Panc1 (cell line): ENCODE data around the gene PGS1. TPM values are rescaled to one million over a fixed set of nuclear protein-coding genes. Genes with fewer than 3 reads are reported as not detected.

Experiments used
- ATAC-seq: fragments of 200-7000 bp; cut with Tn5 transposase; 2 replicates; pipeline ENCODE4 v1.9.1; 2020; ENCODE audit warnings: mild to moderate bottlenecking, moderate library complexity
- BruUV-seq: library from RNA; stranded (reverse); fragments of 400-500 nt; replicated peaks from 2 replicates; lab custom pipeline; 2021; lab: Mats Ljungman, UMichigan
- CTCF ChIA-PET: fragments of 300-600 bp; sonication (Branson Sonifier 250); formaldehyde crosslinking; loops from one replicate; lab custom pipeline; 2022; ENCODE audit warnings: antibody characterized with exemption; lab: Charles Lee
- POLR2A ChIA-PET: fragments of 300-600 bp; sonication (Branson Sonifier 250); formaldehyde crosslinking; loops from one replicate; lab custom pipeline; 2022; ENCODE audit warnings: antibody characterized with exemption; lab: Charles Lee
- DNase-seq: peaks from one replicate; pipeline ENCODE4 v3.0.0-alpha.2; 2010; ENCODE audit warnings: low read depth, low spot score
- H3K27ac ChIP-seq: 2 replicates; pipeline ENCODE4 v1.5.1; 2011; ENCODE audit warnings: mild to moderate bottlenecking, low read length, inconsistent platforms
- H3K27me3 ChIP-seq: fragments of 200-500 bp; sonication (Bioruptor generic); 2 replicates; pipeline ENCODE4 v1.6.0; 2014; ENCODE audit warnings: low read length, inconsistent platforms; ENCODE audit not compliant: control insufficient read depth, insufficient read depth
- H3K36me3 ChIP-seq: fragments of 200-500 bp; sonication (Bioruptor generic); 2 replicates; pipeline ENCODE4 v1.5.1; 2014; ENCODE audit warnings: inconsistent platforms, mild to moderate bottlenecking, low read length, moderate library complexity; ENCODE audit not compliant: control insufficient read depth, insufficient read depth
- H3K4me1 ChIP-seq: 2 replicates; pipeline ENCODE4 v1.5.1; 2011; ENCODE audit warnings: inconsistent platforms, mild to moderate bottlenecking, low read length, moderate library complexity; ENCODE audit not compliant: control insufficient read depth, insufficient read depth
- H3K4me3 ChIP-seq, 2 experiments: 2 replicates each; pipeline ENCODE4 v1.5.1; 2011 to 2012; ENCODE audit warnings: low read depth in 2 of 2, low read length in 2 of 2, mild to moderate bottlenecking in 2 of 2, inconsistent platforms in 1 of 2, moderate library complexity in 1 of 2
- H3K9me3 ChIP-seq: fragments of 200-500 bp; sonication (Bioruptor generic); 2 replicates; pipeline ENCODE4 v1.5.1; 2014; ENCODE audit warnings: low read depth, mild to moderate bottlenecking, inconsistent platforms, low read length, moderate library complexity; ENCODE audit not compliant: control insufficient read depth, insufficient read depth
- POLR2AphosphoS5 ChIP-seq: IDR thresholded peaks from 2 replicates; pipeline ENCODE4 v1.6.1; 2012; ENCODE audit warnings: mild to moderate bottlenecking, low read depth, low read length, moderate library complexity
- REST ChIP-seq, 2 experiments: IDR thresholded peaks; 2 replicates each; pipeline ENCODE4 v1.6.1; 2011 to 2012; ENCODE audit warnings: low read depth in 2 of 2, control low read depth in 1 of 2, low read length in 1 of 2, mild to moderate bottlenecking in 1 of 2, moderate library complexity in 1 of 2; ENCODE audit not compliant: insufficient read depth in 1 of 2
- SIN3A ChIP-seq: IDR thresholded peaks from 2 replicates; pipeline ENCODE4 v1.6.1; 2012; ENCODE audit warnings: low read depth, mild to moderate bottlenecking, low read length, moderate library complexity, borderline replicate concordance; ENCODE audit not compliant: insufficient read depth
- TCF7L2 ChIP-seq: IDR thresholded peaks from 2 replicates; pipeline ENCODE4 v1.6.1; 2011; ENCODE audit warnings: mild to moderate bottlenecking, low read depth, low read length, inconsistent platforms
- in situ Hi-C: cut with HindIII; loops from 2 replicates; pipeline ENCODE4 v1.10.0; 2016; ENCODE audit warnings: low sequenced_read_pairs, low pct_unique_long_range_greater_than_20kb
- intact Hi-C: fragments of 100-400 bp; cut with micrococcal nuclease; formaldehyde crosslinking; loops from one replicate; pipeline ENCODE4 v1.10.0; 2022; ENCODE audit not compliant: unreplicated experiment
- total RNA-seq: library from RNA; stranded (reverse); gene quantifications from one replicate; pipeline ENCODE4 v1.2.1, GENCODE V29; 2021; ENCODE audit not compliant: unreplicated experiment
- TF ChIP-seq, protein P1 (sequence below): fragments of 450-650 bp; IDR thresholded peaks from 2 replicates; pipeline ENCODE4 v1.5.1; 2017; ENCODE audit warnings: mild to moderate bottlenecking

PGS1 gene
- total RNA-seq, 1 experiment from 2014 or later: 47.5 TPM

DNA sequence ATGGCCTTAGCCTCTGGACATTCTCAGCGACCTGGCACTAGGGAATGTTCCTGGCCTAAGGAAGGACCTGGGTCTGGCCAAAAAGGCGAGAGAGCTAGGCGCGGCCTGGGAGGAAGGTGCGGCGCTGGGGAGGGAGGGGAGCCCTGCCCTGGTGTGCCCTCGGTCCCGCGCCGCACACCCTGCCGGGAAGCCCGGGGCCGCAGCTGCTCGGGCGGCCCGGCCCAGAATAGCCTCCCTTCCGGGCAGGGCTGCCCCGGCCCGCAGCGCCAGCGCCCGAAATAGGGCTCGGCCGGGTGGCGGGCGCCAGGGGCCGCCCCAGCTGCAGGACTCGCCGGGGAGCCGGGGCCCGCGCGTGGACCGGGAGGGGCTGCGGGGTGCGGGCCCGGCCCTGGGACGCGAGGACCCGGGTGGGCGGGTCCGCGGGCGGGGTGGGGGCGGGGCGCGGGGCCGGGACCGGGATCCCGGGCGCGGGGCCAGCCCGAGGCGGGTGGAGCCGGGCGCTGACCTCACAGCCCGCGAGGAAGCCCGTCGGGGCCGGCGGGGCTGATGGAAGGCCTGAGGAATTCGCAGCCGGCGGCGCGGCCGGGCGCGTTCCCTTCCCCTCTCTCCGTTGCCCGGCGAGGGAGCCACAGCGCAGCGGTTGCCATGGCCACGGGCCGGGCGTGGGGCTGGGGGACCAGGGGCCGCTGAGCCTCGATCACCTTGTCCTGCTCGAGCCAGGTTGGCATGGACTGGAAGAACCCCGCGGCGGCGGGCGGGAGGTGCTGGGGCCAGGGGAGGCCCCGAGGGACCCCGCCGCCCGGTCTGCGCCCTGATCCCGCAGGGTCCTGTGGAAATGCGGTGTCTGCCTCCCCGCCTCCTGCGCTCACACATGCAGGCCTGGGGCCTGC lies 36.6 kb upstream of the PGS1 start:
- Histone ChIP-seq H3K9me3 (no peaks in the 10 kb centered on the region), H3K4me1 (peaks cover 61% of the 10 kb centered on the region), H3K27ac (peak overlapping the region; percentile 90), H3K36me3 (no peaks in the 10 kb centered on the region), H3K27me3 (no peaks in the 10 kb centered on the region), H3K4me3 (peak overlapping the region; percentile 41 to 47)
- peak; percentile 72 for ATAC-seq
- intact Hi-C loops: no loop called here
- CTCF ChIA-PET: interaction anchor here (0.6 kb wide), 1 partner anchor 8 kb away, joined by 4 read pairs; no protein-coding TSS in a partner anchor
- POLR2A ChIA-PET: no interaction called here
- in situ Hi-C loops: no loop called here
- DNase-seq: no peak
- TF ChIP-seq SIN3A (peak; percentile 50; the same call in 1 of the 2 replicates), REST (IDR thresholded peaks at IDR 0.05; ENCODE audit: insufficient read depth in 1 of 2, low read depth in 2 of 2, low read length in 1 of 2) (no peak)
- no TSS peak for BruUV-seq

- H3K4me3 ChIP-seq: peak overlapping the region; percentile 41 to 47
- no peaks in the 10 kb centered on the region for H3K36me3 ChIP-seq
- no peaks in the 10 kb centered on the region for H3K9me3 ChIP-seq
- ATAC-seq: peak; percentile 69
- H3K4me1 ChIP-seq: peaks cover 54% of the 10 kb centered on the region
- intact Hi-C loops: no loop called here
- POLR2A ChIA-PET: no interaction called here
- in situ Hi-C loops: no loop called here
- BruUV-seq: no TSS peak
- no peaks in the 10 kb centered on the region for H3K27me3 ChIP-seq
- DNase-seq: no peak
- H3K27ac ChIP-seq: peak overlapping the region; percentile 90
- CTCF ChIA-PET: interaction anchor here (0.6 kb wide), 1 partner anchor 14 kb away, joined by 10 read pairs; no protein-coding TSS in a partner anchor
- TF ChIP-seq TCF7L2 (no peak), REST (IDR thresholded peaks at IDR 0.05; ENCODE audit: insufficient read depth in 1 of 2, low read depth in 2 of 2, low read length in 1 of 2) (no peak), SIN3A (0 out of 2 replicates have a peak, but pooled peaks have one; percentile 12), POLR2AphosphoS5 (no peak)
- TF ChIP-seq, protein P1, sequence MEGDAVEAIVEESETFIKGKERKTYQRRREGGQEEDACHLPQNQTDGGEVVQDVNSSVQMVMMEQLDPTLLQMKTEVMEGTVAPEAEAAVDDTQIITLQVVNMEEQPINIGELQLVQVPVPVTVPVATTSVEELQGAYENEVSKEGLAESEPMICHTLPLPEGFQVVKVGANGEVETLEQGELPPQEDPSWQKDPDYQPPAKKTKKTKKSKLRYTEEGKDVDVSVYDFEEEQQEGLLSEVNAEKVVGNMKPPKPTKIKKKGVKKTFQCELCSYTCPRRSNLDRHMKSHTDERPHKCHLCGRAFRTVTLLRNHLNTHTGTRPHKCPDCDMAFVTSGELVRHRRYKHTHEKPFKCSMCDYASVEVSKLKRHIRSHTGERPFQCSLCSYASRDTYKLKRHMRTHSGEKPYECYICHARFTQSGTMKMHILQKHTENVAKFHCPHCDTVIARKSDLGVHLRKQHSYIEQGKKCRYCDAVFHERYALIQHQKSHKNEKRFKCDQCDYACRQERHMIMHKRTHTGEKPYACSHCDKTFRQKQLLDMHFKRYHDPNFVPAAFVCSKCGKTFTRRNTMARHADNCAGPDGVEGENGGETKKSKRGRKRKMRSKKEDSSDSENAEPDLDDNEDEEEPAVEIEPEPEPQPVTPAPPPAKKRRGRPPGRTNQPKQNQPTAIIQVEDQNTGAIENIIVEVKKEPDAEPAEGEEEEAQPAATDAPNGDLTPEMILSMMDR: no peak
Measured at GRCh38 chr17:78342449-78343186, 35.8 kb upstream of the PGS1 start.
